ENCODE measurements around the gene MUC20. TPM values are rescaled to one million over a fixed set of nuclear protein-coding genes. Genes with fewer than 3 reads are reported as not detected.
"Not testable (repeated sequence)": the region's sequence is repeated elsewhere in the genome, so short reads cannot be mapped to it uniquely, and the experiment has no call there.

Gene MUC20, protein sequence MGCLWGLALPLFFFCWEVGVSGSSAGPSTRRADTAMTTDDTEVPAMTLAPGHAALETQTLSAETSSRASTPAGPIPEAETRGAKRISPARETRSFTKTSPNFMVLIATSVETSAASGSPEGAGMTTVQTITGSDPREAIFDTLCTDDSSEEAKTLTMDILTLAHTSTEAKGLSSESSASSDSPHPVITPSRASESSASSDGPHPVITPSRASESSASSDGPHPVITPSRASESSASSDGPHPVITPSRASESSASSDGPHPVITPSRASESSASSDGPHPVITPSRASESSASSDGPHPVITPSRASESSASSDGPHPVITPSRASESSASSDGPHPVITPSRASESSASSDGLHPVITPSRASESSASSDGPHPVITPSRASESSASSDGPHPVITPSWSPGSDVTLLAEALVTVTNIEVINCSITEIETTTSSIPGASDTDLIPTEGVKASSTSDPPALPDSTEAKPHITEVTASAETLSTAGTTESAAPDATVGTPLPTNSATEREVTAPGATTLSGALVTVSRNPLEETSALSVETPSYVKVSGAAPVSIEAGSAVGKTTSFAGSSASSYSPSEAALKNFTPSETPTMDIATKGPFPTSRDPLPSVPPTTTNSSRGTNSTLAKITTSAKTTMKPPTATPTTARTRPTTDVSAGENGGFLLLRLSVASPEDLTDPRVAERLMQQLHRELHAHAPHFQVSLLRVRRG
- total RNA-seq (ENCODE audit: unreplicated experiment): 0.21 TPM
- long read RNA-seq: 0 reads

DNA sequence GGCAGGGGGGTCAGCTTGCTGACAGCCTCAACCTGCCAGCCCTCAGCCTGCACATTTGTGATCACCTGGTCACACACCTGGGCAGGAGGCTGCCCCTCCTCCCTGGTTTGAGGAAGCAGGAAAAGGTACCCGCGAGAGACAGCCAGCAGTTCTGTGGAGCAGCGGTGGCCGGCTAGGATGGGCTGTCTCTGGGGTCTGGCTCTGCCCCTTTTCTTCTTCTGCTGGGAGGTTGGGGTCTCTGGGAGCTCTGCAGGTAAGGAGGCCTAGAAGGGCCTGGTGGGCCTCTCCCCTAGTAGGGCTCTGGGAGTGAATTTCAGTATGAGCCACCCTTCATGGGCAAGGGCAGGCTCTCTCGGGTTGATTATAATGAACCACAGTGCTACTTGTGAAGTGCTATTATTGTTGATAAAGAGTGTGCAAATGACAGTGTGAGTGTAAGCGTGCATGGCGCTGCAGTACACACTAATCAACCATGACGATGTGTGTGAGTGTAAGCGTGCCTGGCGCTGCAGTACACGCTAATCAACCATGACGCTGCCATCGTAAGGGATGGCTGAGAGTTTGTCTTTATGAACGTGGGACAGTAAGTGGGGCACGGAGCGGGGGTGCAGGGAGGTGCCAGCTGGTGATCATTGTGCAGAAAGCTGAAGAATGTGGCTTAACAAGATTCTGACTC, at the start of gene MUC20:
Gene MUC20 (plus strand): TSS at position 148 of the 676 bp plus-strand sequence. CDS start 30 bp downstream, at position 178.
- not testable (repeated sequence) for H3K9me3 Mint-ChIP-seq (ENCODE audit: unreplicated experiment); H3K27me3 Mint-ChIP-seq (ENCODE audit: unreplicated experiment); DNase-seq (ENCODE audit: low spot score); H3K36me3 Mint-ChIP-seq (ENCODE audit: low read depth, unreplicated experiment); H3K27ac Mint-ChIP-seq (ENCODE audit: unreplicated experiment); H3K4me3 Mint-ChIP-seq (ENCODE audit: unreplicated experiment); H3K4me1 Mint-ChIP-seq (ENCODE audit: unreplicated experiment)

DNA sequence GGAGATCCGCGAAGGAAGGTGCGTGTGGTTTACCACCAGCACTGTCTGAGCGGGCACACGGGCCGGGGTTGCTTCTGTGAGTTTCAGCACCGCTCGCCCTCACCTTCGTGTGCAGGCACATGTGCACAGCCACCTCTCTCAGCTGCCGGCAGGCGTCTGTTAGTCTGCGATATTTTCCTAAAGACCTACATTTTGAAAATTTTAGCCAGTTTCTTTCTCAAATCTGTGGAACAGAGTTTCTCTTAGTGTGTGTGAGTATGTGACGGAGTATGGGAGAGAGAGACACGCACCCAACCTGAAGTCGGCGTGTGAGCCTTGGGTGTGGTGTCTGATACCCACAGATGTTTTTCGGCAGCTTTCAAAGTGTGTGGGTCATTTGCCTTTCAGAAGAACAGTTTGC, 49.5 kb upstream of the MUC20 start:
- H3K9me3 Mint-ChIP-seq (ENCODE audit: unreplicated experiment); H3K4me3 Mint-ChIP-seq (ENCODE audit: unreplicated experiment); DNase-seq (ENCODE audit: low spot score); H3K27me3 Mint-ChIP-seq (ENCODE audit: unreplicated experiment); H3K4me1 Mint-ChIP-seq (ENCODE audit: unreplicated experiment); H3K27ac Mint-ChIP-seq (ENCODE audit: unreplicated experiment); H3K36me3 Mint-ChIP-seq (ENCODE audit: low read depth, unreplicated experiment): not testable (repeated sequence)

DNA sequence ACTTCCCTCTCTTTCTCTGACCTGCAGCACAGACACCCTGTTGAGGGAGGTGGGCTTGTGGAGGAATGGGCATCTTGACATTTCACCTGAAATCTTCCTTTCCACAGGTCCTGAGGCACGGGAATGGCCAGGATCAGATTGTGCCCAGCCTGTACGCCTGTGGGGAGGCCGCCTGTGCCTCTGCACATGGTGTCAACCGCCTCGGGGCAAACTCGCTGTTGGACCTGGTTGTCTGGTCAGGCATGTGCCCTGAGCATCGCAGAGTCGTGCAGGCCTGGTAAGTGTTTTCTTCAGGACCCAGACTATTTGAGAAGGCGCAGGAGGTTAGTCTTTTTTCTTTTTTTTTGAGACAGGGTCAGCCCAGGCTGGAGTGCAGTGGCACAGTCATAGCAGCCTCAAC, 47.1 kb upstream of the MUC20 start:
- peaks cover 13% of the 10 kb centered on the region for H3K36me3 Mint-ChIP-seq (ENCODE audit: low read depth, unreplicated experiment)

DNA sequence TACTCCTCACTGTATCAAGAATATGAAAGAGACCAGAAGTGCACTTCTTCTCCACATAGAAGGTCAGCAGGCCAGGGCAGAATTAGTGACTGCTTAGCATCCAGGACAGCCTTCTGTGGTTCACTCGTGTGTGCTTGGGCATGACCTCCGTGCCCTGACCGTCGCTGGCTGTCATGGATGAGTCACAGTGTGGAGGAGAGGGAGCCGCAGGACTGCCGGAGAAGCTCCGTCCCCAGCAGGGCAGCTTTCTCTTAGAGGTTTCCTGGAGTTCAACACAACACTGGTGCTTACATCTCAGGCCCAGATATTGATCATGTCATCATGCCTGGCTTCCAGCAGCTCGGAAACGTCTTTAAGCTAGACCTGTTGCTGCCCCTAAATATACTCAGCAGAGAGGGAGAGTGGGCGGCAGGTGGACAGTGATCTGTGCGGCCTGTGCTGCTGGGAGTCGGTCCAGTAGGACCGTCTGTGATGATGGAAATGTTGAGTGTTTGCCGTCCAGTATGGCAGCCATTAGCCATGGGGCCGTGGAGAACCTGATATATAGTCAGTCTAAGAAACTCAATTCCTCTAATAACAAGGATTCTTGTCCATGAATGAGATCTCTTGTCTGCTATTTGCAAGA, 42.3 kb upstream of the MUC20 start:
- not testable (repeated sequence) for H3K9me3 Mint-ChIP-seq (ENCODE audit: unreplicated experiment); H3K4me3 Mint-ChIP-seq (ENCODE audit: unreplicated experiment); H3K27me3 Mint-ChIP-seq (ENCODE audit: unreplicated experiment); H3K4me1 Mint-ChIP-seq (ENCODE audit: unreplicated experiment); DNase-seq (ENCODE audit: low spot score); H3K27ac Mint-ChIP-seq (ENCODE audit: unreplicated experiment)
- peaks cover 17% of the 10 kb centered on the region for H3K36me3 Mint-ChIP-seq (ENCODE audit: low read depth, unreplicated experiment)

More for the DNA sequence above, 47.1 kb upstream of the MUC20 start:
- H3K4me3 Mint-ChIP-seq (ENCODE audit: unreplicated experiment); H3K27me3 Mint-ChIP-seq (ENCODE audit: unreplicated experiment); H3K9me3 Mint-ChIP-seq (ENCODE audit: unreplicated experiment); DNase-seq (ENCODE audit: low spot score); H3K4me1 Mint-ChIP-seq (ENCODE audit: unreplicated experiment); H3K27ac Mint-ChIP-seq (ENCODE audit: unreplicated experiment): not testable (repeated sequence)

DNA sequence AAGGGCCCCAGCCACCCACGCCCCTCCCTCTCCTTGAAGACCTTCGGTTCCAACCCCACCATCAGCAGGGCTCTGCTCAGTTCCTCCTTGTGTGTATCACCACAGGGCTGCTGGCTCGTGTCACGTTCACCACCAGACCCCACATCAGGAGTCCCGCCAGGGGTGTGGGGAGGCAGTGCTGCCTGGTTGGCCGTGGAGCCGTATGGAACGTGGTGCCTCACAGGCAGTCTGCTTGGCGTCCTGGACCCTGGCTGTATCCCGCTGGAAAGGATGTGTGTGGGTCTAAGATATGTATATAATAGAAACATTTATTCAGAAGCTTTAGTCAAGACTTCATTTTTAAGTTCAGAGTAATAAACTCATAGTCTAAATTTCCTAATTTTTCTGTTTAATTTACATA, 40.1 kb upstream of the MUC20 start:
- not testable (repeated sequence) for H3K4me1 Mint-ChIP-seq (ENCODE audit: unreplicated experiment); H3K9me3 Mint-ChIP-seq (ENCODE audit: unreplicated experiment); H3K27me3 Mint-ChIP-seq (ENCODE audit: unreplicated experiment); H3K4me3 Mint-ChIP-seq (ENCODE audit: unreplicated experiment); H3K27ac Mint-ChIP-seq (ENCODE audit: unreplicated experiment); DNase-seq (ENCODE audit: low spot score)
- peaks cover 27% of the 10 kb centered on the region for H3K36me3 Mint-ChIP-seq (ENCODE audit: low read depth, unreplicated experiment)

DNA sequence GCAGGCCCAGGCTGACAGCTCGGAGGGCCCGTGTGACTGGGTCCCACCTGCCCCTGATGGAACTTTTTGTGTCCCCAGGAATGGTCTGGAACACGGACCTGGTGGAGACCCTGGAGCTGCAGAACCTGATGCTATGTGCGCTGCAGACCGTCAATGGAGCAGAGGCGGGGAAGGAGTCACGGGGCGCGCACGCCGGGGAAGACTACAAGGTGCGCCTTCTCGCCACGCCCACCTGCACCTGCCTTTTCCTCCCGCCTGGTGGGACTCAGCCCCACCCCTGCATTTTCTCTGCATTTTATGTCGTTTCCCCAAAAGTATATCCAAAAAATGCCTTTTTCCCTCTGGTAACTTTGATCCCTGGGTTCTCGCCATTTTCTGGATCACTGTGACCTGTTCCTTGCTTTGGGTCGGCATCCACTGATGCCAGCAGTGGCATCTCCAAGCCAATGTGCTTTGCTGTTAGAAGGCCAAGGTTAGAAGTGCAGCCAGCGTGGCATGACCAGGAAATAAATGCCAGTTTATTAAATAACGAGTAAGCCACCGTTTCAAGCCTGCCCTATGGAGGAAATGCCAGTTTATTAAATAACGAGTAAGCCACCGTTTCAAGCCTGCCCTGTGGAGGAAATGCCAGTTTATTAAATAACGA, 39.2 kb upstream of the MUC20 start:
- H3K9me3 Mint-ChIP-seq (ENCODE audit: unreplicated experiment); H3K4me1 Mint-ChIP-seq (ENCODE audit: unreplicated experiment); DNase-seq (ENCODE audit: low spot score); H3K27ac Mint-ChIP-seq (ENCODE audit: unreplicated experiment); H3K27me3 Mint-ChIP-seq (ENCODE audit: unreplicated experiment); H3K4me3 Mint-ChIP-seq (ENCODE audit: unreplicated experiment): not testable (repeated sequence)
- peaks cover 27% of the 10 kb centered on the region for H3K36me3 Mint-ChIP-seq (ENCODE audit: low read depth, unreplicated experiment)

DNA sequence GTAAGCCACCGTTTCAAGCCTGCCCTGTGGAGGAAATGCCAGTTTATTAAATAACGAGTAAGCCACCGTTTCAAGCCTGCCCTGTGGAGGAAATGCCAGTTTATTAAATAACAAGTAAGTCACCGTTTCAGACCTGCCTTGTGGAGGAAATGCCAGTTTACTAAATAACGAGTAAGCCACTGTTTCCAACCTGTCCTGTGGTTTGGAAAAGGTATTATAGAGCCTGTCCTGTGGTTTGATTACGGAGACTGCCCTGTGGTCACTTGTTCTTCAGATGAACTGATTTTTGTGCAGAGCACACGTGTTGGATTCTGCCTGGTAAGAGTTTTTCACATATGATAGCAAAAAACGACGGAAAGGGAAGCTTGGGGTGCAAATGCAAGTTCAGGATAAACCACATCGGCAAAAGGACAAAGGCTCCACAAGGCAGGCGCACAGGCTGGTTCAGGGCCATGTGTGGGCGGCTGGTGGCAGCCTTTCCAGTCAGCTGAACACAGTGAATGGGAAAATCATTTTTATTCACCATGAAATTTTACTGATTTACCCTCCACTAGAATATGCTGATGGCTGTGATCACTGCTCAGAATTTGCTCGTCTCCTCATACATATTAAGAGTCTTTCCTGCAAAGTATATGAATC, 38.6 kb upstream of the MUC20 start:
- not testable (repeated sequence) for H3K4me1 Mint-ChIP-seq (ENCODE audit: unreplicated experiment); H3K27me3 Mint-ChIP-seq (ENCODE audit: unreplicated experiment); H3K27ac Mint-ChIP-seq (ENCODE audit: unreplicated experiment); H3K9me3 Mint-ChIP-seq (ENCODE audit: unreplicated experiment); DNase-seq (ENCODE audit: low spot score); H3K4me3 Mint-ChIP-seq (ENCODE audit: unreplicated experiment)
- peaks cover 28% of the 10 kb centered on the region for H3K36me3 Mint-ChIP-seq (ENCODE audit: low read depth, unreplicated experiment)

DNA sequence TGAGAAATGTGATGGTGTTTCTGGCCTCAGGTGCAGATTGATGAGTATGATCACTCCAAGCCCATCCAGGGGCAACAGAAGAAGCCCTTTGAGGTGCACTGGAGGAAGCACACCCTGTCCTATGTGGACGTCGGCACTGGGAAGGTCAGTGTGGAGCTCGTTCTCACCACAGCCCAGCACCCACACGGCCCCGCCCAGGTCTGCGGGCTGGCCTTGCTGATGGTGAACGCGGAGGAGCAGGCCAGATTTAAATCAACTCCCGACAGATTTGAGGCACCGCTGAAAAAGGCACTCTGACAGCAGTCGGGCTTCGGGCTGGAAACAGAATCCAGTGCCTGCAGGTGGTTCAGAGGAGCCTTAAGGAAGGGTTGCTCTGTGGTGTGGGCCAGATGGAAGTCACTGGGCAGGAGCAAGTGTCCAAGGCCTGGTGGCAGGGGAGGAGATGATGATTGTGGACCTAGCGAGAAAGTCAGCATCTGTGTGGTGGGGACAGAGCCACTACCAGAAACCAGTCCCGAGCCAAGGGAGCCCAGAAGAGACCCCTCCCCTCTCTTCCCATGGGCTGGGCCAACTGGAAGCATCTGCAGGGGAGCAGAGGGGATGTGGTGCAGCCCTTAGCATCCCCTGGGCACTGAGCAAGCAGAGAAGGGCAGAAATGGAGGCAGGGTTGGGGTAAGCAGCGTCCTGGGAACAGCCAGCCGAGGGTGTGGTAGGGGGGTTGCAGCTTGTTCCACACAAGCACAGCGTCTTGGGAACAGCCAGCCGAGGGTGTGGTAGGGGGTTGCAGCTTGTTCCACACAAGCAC, 36.9 kb upstream of the MUC20 start:
- H3K27me3 Mint-ChIP-seq (ENCODE audit: unreplicated experiment); DNase-seq (ENCODE audit: low spot score); H3K9me3 Mint-ChIP-seq (ENCODE audit: unreplicated experiment); H3K4me1 Mint-ChIP-seq (ENCODE audit: unreplicated experiment); H3K27ac Mint-ChIP-seq (ENCODE audit: unreplicated experiment); H3K4me3 Mint-ChIP-seq (ENCODE audit: unreplicated experiment): not testable (repeated sequence)
- peaks cover 22% of the 10 kb centered on the region for H3K36me3 Mint-ChIP-seq (ENCODE audit: low read depth, unreplicated experiment)

DNA sequence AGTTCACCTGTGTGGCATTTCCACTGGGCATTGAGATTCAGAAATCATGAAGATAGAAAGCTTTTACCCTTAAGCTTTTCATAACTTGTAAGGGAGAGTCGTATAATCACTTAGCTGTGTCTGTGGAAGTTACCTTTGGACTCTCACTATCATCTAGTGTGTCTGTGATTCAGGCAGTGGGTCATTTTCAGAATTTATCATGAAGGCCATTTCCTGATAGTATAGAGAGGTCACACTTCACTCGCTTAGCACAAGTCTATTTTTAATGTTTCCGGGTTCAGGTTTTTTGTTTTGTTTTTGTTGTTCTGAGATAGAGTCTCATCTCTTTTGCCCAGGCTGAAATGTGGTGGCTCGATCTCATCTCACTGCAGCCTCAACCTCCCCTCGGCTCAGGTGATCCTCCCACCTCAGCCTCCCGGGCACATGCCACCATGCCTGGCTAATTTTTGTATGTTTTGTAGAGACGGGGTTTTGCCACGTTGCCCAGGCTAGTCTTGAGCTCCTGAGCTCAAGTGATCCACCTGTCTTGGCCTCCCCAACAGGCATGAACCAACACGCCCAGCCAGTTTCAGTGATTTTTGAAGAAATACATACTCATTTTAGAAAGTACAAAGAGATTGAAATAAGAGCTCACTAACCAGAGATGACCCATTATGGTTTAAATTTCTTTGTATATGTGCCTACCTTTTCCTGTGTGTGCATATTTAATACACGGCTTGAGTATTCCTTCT, 36.1 kb upstream of the MUC20 start:
- H3K4me3 Mint-ChIP-seq (ENCODE audit: unreplicated experiment); H3K9me3 Mint-ChIP-seq (ENCODE audit: unreplicated experiment); DNase-seq (ENCODE audit: low spot score); H3K4me1 Mint-ChIP-seq (ENCODE audit: unreplicated experiment); H3K27me3 Mint-ChIP-seq (ENCODE audit: unreplicated experiment); H3K27ac Mint-ChIP-seq (ENCODE audit: unreplicated experiment): not testable (repeated sequence)
- peaks cover 20% of the 10 kb centered on the region for H3K36me3 Mint-ChIP-seq (ENCODE audit: low read depth, unreplicated experiment)

Measured in endothelial cell (in vitro differentiated cells).